SW480 (cell line): ENCODE data around the gene PIGR.

Experiments
- DNase-seq: peaks from one replicate; pipeline ENCODE4 v3.0.0-alpha.2; 2016; ENCODE audit warnings: low spot score

Gene PIGR

GRCh38 chr1:206890125-206891060 lies 55.9 kb downstream of the PIGR start:
- DNase-seq: peak; percentile 93

DNA sequence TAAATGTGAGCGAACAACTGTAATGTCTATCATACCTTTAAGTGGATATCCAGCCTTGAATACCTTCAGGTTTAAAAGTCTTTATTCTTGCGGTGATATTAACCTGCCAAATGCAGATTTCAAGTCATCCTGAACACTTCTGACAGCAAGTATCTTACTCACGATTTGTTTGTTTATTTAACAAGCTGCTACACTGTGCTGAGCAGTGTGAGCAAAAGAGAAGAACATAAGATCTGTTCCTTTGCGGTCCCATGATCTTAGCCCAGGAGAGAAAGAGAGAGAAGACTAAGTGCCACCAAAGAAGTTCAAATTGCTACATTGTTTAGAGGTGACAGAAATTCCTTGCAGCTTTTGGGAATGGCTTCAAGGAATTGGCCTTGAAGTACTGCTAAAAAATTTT lies 58.6 kb downstream of the PIGR start:
- no peak for DNase-seq

DNA sequence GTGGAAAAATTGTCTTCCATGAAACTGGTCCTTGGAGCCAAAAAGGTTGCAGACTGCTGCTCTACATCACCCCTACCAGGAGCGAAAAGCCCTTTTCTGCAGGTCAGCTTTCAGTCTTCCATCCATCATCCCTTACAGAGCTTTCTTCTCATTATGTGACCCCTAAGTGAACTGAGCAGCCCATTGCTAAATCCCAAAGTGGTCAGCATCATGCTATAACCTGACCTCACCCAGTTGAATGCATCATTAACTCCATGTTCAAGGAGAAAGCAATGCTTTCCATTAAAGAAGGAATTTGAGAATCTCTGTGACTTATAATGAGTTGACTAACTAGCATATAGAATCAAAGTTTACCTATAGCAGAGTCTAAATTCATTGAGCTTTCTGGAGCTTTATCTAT lies 59.4 kb downstream of the PIGR start:
- no peak for DNase-seq

- no peak for DNase-seq
Measured at GRCh38 chr1:206885341-206886060, 60.8 kb downstream of the PIGR start.

DNA sequence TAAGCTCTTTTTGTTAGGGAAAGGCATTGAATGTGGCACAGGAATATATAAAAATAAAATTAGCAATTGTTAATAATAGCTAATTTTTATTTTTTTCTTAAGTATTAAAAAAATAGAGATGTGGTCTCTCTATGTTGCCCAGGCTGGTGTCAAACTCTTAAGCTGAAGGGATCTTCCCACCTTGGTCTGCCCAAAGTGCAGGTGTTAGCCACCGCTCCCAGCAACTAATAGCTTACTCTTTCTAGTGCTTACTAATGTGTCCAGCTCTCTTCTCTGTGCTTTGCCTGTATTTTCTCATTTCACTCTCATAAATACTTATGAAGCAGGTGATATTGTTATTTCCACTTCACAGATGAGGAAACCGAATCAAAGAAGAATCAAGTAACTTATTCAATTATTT lies 62.4 kb downstream of the PIGR start:
- DNase-seq: no peak

DNA sequence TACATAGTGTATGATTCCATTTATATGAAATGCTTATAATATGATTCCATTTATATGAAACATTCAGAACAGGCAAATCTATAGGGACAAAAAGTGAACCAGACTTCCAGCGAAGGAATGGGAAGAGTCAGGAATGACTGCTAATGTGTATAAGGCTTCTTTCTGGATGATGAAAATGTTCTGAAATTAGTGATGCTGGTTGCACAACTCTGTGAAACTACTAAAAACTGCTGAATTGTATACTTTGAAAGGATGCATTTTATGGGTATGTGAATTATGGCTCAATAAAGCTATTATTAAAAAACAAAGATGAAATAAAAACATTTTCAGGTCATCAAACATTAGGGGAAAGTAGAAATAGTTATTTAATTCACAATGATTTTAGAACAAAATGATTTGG lies 63.1 kb downstream of the PIGR start:
- no peak for DNase-seq

DNA sequence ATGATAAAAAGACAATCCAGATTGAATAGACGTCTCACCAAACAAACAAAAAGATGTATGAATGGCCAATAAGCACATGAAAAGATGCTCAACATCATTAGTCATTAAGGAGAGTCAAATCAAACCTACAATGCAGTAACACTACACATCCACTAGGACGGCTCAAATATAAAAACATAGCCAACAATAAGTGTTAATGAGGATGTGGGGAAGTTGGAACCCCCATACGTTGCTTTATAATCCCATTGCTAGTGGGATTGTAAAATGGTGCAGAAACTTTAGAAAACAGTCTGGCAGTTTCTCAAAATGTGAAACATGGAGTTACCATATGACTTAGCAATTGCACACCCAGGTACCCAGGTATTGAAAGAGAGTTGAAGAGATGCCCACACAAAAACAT lies 63.7 kb downstream of the PIGR start:
- no peak for DNase-seq

GRCh38 chr1:206880314-206880713 lies 66.0 kb downstream of the PIGR start:
- no peak for DNase-seq
